CD4-positive, alpha-beta T cell treated with Interleukin-12 subunit alpha and Interleukin-12 subunit beta, for 1 hour (primary cell): ENCODE data around the gene CLIC5.

Experiments used
- DNase-seq: peaks from one replicate; pipeline ENCODE4 v3.0.0-alpha.2; 2020

Gene CLIC5

GRCh38 chr6:45991189-45991588 is 24.5 kb downstream of the CLIC5 start:
- DNase-seq = no peak

- no peak for DNase-seq
Measured at GRCh38 chr6:45990162-45990561, 25.5 kb downstream of the CLIC5 start.

- no peak for DNase-seq
Measured at GRCh38 chr6:45988635-45989034, 27.0 kb downstream of the CLIC5 start.

GRCh38 chr6:45987856-45988255 is 27.8 kb downstream of the CLIC5 start:
- no peak for DNase-seq

GRCh38 chr6:45986746-45987274 is 28.9 kb downstream of the CLIC5 start:
- no peak for DNase-seq

- no peak for DNase-seq
Measured at GRCh38 chr6:45984788-45985425, 30.8 kb downstream of the CLIC5 start.

GRCh38 chr6:45984347-45984746 is 31.3 kb downstream of the CLIC5 start:
- no peak for DNase-seq

GRCh38 chr6:45983062-45983461 is 32.6 kb downstream of the CLIC5 start:
- DNase-seq = no peak

- DNase-seq = no peak
Measured at GRCh38 chr6:45982280-45983036, 33.2 kb downstream of the CLIC5 start.

GRCh38 chr6:45981046-45981445 is 34.6 kb downstream of the CLIC5 start:
- no peak for DNase-seq

GRCh38 chr6:45979311-45979710 is 36.3 kb downstream of the CLIC5 start:
- DNase-seq = no peak

- DNase-seq = no peak
Measured at GRCh38 chr6:45974596-45974995, 41.1 kb downstream of the CLIC5 start.

GRCh38 chr6:45972795-45973503 is 42.7 kb downstream of the CLIC5 start:
- DNase-seq = no peak

GRCh38 chr6:45971287-45971686 is 44.4 kb downstream of the CLIC5 start:
- no peak for DNase-seq

GRCh38 chr6:45970326-45970725 is 45.3 kb downstream of the CLIC5 start:
- no peak for DNase-seq

GRCh38 chr6:45969883-45970282 is 45.8 kb downstream of the CLIC5 start:
- DNase-seq = no peak

- no peak for DNase-seq
Measured at GRCh38 chr6:45969026-45969425, 46.6 kb downstream of the CLIC5 start.

GRCh38 chr6:45967363-45967762 is 48.3 kb downstream of the CLIC5 start:
- DNase-seq = no peak

- no peak for DNase-seq
Measured at GRCh38 chr6:45966797-45967196, 48.9 kb downstream of the CLIC5 start.

GRCh38 chr6:45966340-45966739 is 49.3 kb downstream of the CLIC5 start:
- DNase-seq = no peak

GRCh38 chr6:45965792-45966191 is 49.9 kb downstream of the CLIC5 start:
- DNase-seq = no peak

- DNase-seq = no peak
Measured at GRCh38 chr6:45965007-45965406, 50.7 kb downstream of the CLIC5 start.

GRCh38 chr6:45964300-45964699 is 51.4 kb downstream of the CLIC5 start:
- DNase-seq = no peak

GRCh38 chr6:45963896-45964295 is 51.8 kb downstream of the CLIC5 start:
- no peak for DNase-seq
